Kidney tubule cell (primary cell): ENCODE results near the gene NPAS2.
A peak's percentile ranks its signal among the peaks of the same experiment; 100 is the strongest.

Experiments
- DNase-seq: peaks from one replicate; pipeline ENCODE4 v3.0.0-alpha.2; 2018; ENCODE audit warnings: low spot score

NPAS2 gene, protein sequence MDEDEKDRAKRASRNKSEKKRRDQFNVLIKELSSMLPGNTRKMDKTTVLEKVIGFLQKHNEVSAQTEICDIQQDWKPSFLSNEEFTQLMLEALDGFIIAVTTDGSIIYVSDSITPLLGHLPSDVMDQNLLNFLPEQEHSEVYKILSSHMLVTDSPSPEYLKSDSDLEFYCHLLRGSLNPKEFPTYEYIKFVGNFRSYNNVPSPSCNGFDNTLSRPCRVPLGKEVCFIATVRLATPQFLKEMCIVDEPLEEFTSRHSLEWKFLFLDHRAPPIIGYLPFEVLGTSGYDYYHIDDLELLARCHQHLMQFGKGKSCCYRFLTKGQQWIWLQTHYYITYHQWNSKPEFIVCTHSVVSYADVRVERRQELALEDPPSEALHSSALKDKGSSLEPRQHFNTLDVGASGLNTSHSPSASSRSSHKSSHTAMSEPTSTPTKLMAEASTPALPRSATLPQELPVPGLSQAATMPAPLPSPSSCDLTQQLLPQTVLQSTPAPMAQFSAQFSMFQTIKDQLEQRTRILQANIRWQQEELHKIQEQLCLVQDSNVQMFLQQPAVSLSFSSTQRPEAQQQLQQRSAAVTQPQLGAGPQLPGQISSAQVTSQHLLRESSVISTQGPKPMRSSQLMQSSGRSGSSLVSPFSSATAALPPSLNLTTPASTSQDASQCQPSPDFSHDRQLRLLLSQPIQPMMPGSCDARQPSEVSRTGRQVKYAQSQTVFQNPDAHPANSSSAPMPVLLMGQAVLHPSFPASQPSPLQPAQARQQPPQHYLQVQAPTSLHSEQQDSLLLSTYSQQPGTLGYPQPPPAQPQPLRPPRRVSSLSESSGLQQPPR

GRCh38 chr2:100819370-100820272, at the start of gene NPAS2:
Gene NPAS2 (plus strand): TSS chr2:100820139. CDS start chr2:100904755, 84,616 bp downstream.
- DNase-seq, result peak; percentile 55

GRCh38 chr2:100771125-100771524, 48.8 kb upstream of the NPAS2 start:
- no peak for DNase-seq

- no peak for DNase-seq
Observed at GRCh38 chr2:100773538-100773937, 46.4 kb upstream of the NPAS2 start.

DNA sequence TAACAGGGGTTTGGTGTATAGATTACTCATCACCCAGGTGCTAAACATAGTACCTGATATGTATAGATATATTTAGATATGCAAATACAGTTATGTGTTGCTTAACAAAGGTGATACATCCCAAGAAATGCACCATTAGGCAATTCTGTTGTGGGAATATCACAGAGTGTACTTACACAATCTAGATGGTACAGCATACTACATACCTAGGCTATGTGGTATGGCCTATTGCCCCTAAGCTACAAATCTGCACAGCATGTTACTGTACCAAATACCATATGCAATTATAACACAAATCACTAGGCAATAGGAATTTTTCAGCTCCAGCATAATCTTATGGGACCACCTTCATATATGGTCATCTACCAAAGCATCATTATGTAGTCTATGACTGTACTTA, 43.5 kb upstream of the NPAS2 start:
- no peak for DNase-seq

DNA sequence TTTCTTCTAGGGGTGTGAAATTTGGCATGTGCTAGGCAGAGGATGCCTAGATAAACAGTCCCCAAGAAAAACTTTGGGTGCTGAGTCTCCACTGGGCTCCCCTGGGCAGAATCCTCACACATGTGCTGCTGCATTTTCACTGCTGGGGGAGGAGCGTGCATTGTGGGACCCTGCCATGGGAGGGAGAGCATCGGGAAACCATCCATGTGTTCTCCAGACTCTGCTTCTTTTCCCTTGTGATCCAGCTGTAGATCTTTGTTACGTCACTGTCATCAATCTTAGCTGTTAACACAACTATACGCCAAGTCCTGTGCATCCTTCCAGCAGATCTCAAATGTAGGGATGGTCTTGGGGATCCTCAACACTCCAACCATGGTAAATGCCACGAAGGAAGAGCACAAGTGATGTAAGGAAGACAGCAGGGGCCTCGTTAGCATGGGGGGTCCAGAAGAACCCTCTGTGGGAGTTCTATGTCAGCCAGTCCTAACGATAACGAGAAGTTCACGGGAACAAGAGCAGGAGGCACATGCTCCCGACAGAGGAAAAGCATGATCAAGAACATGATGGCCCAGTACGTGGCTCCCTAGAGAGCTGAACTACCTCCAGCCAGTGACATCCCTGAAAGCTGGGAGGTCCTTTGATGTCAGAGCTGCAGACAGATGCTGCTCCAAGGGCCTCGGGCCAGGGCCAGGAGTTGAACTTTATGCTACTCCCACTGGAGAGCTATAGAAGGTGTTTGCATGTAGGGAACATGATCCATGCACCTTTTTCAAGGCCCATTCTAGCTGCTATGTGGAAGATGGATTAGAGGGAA, 41.1 kb upstream of the NPAS2 start:
- no peak for DNase-seq

GRCh38 chr2:100779908-100780202, 40.1 kb upstream of the NPAS2 start:
- no peak for DNase-seq

GRCh38 chr2:100780203-100781008, 39.5 kb upstream of the NPAS2 start:
- peak; percentile 90 for DNase-seq

DNA sequence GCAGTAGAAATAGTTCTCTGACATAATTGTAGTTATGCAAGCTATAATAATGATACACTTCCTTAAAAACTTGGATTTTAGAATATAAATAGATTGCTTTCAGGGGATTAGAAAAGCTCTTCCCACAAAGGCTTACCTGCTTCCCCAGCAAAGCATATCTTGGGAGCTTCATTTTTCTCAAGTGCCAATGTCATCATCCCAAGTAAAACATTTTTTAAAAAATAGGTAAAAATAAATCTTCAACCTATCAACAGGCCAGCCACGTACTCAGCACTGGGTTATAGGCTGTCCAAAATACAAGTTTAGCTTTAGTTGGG, 39.0 kb upstream of the NPAS2 start:
- no peak for DNase-seq

GRCh38 chr2:100781523-100782379, 38.2 kb upstream of the NPAS2 start:
- DNase-seq, result no peak

- DNase-seq, result no peak
Observed at GRCh38 chr2:100782380-100782878, 37.5 kb upstream of the NPAS2 start.

GRCh38 chr2:100783987-100784386, 36.0 kb upstream of the NPAS2 start:
- DNase-seq, result peak; percentile 78

DNA sequence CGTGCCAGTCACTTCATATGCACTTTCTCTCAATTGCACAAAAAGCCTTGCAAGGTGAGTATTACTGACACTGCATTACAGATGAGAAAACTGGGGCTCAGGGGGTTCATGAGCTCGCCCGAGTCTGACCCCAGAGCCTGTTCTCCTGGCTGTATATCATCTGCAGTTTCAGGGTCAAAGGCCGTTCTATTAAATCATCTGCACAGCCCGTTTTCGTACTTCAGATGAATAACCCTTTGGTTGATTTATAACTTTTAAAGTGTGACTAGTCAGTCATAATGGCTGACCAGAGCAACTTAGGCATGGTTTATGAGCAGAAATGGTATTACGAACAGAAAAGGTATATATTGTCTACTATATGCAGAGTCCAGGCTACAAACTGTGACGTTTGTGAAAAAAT, 35.3 kb upstream of the NPAS2 start:
- DNase-seq, result peak; percentile 76

DNA sequence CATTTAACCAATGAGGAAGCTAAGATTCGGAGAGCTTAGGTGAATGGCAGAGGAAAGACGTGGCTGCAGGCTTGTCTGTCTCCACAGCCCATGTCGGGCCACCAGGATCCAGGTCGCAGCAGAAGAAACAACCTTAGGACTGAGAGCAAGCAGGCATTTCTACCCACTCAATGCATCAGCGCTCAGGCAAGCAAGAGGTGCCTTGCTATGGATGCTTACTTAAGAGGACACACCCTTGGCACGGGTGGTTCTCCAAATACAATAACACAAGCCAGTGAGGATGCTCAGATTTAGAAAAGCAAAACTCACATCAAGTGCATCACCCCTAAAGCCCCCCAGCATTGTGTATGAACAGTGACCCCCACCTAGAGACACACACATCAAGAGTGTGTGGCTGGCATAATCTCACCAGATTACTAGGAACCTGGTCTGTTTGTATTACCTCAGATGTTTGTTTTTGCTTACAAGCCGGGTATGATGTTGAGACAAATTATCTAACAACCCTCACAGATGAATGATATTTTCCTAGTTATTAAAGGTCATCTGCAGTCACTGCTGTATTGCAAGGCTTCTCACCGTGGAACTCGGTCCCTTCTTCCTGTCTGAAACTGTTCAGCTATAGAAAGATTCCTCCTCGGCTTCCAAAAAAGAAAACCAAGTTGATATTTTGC, 34.2 kb upstream of the NPAS2 start:
- peak; percentile 54 for DNase-seq

GRCh38 chr2:100786297-100786658, 33.7 kb upstream of the NPAS2 start:
- peak; percentile 93 for DNase-seq

DNA sequence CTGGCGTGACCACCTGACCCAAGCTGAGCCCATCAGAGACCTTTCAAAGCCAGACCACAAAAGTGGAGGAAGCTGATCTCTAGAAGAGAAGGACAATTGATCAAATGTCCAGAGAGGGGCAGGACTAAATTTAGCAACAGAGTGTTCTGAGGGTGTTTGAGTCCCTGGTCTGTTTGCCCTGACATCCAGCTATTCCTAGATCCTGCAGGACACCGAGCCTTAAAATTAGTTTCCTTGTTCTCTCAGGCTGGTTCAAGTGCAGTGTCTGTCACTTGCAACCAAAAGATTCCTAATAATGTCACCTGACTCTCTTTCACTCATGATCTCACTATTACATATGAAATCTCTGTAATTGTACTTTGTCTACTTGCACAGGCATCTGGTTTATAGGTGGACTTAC, 33.0 kb upstream of the NPAS2 start:
- DNase-seq, result no peak

DNA sequence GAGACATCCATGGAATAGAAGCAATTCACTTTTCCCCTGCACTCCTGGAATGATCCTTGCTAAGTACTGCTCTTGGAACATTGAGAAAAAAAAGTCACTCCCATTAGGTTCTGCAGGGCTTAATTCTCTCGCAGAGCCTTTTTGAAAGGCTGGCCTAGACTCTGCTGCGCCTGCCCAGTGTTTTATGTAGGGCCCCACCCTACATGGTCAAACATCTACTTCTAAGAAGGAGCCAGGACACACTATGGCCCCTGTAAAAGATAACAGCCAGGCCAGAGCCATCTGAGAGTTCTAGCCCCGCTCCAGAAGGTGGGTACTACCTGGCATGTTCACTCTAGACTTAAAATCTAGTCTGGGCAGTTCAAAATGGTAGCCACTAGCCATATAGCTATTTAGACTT, 30.6 kb upstream of the NPAS2 start:
- no peak for DNase-seq

DNA sequence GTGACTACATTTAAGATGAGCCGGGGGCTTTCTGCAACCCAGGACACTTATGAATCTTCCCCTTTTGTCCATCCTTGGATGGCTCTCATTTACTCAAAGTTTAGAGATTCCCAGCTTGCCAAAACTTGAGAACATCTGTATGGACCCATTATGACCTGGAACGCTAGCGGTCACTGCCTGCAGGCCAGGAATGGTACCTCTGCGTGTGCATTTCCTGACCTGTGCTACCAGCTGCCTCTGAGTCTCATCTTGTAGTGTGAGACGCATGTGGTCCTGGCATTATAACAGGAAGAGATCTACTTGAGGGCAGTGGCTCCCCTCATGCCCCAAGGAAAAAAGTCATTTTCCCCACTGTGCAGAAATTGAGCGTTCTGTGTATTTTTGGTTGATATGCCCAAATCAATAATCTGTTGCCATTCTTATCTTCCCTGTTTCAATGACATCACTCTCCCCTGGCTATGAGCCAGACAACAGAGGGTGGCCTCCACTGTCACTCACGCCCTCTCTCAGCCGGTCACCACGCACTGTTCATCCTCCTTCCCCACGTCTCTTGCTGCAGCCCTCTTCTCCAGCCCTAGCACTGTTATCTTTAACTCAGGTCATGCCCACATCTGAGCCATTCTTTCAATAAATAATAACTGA, 28.5 kb upstream of the NPAS2 start:
- no peak for DNase-seq

GRCh38 chr2:100791936-100792308, 28.0 kb upstream of the NPAS2 start:
- DNase-seq, result no peak

DNA sequence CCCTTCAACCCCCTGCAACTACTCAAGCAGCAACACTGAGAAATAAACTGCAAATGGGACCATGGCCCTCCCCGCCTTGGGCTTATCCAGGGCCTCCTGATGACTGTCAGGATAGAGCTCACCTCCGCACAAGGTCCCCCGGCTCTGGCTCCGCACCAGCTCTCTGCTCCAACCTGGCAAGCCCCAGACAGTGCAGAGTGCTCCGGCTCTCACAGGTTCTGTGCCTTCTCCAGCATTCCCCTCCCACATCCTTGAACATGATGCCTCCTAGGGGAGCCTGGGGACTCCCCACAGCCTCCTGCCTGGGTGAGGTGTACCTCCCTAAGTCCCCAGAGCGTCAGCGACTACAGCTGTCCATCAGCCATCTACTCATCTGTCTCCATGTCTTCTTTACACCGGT, 26.7 kb upstream of the NPAS2 start:
- DNase-seq, result no peak
